IMR-90 (cell line): ENCODE measurements around the gene GRIK3.

Experiments
- CEBPB ChIP-seq: IDR thresholded peaks from 2 replicates; pipeline ENCODE4 v1.6.1; 2012; ENCODE audit warnings: low read depth, low read length, improper control_type of control experiment
- MAFK ChIP-seq: IDR thresholded peaks from 2 replicates; pipeline ENCODE4 v1.6.1; 2012; ENCODE audit warnings: low read depth, low read length, improper control_type of control experiment
- MXI1 ChIP-seq: IDR thresholded peaks from 2 replicates; pipeline ENCODE4 v1.6.1; 2012; ENCODE audit warnings: low read depth, mild to moderate bottlenecking, low read length, moderate library complexity, borderline replicate concordance
- NFE2L2 ChIP-seq: fragments of 150-350 bp; IDR thresholded peaks from 2 replicates; pipeline ENCODE4 v1.6.1; 2016; ENCODE audit warnings: low read depth, mild to moderate bottlenecking, low read length
- POLR2A ChIP-seq: IDR thresholded peaks from 2 replicates; pipeline ENCODE4 v1.6.1; 2012; ENCODE audit warnings: mild to moderate bottlenecking, low read depth, low read length
- RAD21 ChIP-seq: IDR thresholded peaks from 2 replicates; pipeline ENCODE4 v1.6.1; 2012; ENCODE audit warnings: low read length, improper control_type of control experiment
- RCOR1 ChIP-seq: IDR thresholded peaks from 2 replicates; pipeline ENCODE4 v1.6.1; 2012; ENCODE audit warnings: mild to moderate bottlenecking, low read length, improper control_type of control experiment; ENCODE audit not compliant: insufficient replicate concordance
- RFX5 ChIP-seq: IDR thresholded peaks from 2 replicates; pipeline ENCODE4 v1.8.0; 2012; ENCODE audit warnings: low read depth, mild to moderate bottlenecking, low read length, moderate library complexity
- SMC3 ChIP-seq: fragments of 150-350 bp; IDR thresholded peaks from 2 replicates; pipeline ENCODE4 v1.6.1; 2016; ENCODE audit warnings: low read depth, mild to moderate bottlenecking, antibody characterized with exemption, low read length, moderate library complexity
- TF ChIP-seq, protein P1 (sequence below): conservative IDR thresholded peaks from 2 replicates; pipeline ENCODE4 v1.5.1; 2012; ENCODE audit warnings: mild to moderate bottlenecking, low read depth, low read length, improper control_type of control experiment

DNA sequence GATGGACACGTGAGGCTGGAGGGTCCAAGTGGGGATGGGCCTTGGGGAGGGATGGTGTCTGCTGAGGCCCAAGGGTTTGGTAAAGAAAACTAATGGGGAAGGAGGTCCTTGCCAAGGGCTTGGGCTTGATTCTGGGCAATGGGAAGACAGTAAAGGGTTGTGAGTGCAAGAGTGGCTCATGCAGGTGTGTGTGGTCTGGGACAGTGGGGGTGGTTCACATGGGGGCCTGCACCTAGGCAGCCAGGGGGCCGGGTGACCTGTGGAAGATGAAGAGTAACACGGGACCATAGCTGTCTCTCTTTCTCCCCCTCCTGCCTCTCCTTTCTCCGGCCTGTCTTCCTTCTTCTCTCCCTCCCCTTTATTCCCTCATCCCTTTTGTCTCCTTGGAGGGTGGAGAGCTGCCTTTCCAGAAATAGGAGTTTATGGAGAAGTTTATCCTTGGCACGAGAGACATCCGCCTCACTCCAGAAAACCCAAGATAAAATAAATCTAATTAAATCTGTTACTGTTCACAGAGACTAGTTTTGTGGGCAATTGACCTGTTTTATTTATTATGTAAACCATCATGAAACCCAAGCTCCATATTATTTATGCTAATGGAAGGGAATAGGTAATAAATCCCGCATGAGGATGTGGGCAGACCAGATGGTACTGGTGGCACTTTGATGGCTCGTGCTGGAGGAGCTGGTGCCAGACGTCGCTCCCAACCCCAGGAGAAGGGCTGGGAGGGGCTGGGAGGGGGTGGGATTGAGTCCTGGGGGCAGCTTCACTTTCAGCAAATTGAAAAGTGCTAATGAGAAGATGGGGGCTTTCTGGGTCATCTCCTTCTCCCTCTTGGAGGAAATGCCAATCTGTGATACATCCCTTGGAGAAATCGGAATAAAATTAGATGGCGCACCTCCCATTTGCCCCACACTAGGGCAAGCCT, 278.7 kb downstream of the GRIK3 start:
- TF ChIP-seq CEBPB (no peak), RAD21 (no peak), POLR2A (no peak), SMC3 (no peak), RCOR1 (no peak), NFE2L2 (no peak), RFX5 (no peak), MXI1 (no peak), MAFK (no peak)
- TF ChIP-seq, protein P1, sequence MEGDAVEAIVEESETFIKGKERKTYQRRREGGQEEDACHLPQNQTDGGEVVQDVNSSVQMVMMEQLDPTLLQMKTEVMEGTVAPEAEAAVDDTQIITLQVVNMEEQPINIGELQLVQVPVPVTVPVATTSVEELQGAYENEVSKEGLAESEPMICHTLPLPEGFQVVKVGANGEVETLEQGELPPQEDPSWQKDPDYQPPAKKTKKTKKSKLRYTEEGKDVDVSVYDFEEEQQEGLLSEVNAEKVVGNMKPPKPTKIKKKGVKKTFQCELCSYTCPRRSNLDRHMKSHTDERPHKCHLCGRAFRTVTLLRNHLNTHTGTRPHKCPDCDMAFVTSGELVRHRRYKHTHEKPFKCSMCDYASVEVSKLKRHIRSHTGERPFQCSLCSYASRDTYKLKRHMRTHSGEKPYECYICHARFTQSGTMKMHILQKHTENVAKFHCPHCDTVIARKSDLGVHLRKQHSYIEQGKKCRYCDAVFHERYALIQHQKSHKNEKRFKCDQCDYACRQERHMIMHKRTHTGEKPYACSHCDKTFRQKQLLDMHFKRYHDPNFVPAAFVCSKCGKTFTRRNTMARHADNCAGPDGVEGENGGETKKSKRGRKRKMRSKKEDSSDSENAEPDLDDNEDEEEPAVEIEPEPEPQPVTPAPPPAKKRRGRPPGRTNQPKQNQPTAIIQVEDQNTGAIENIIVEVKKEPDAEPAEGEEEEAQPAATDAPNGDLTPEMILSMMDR, result no peak
